IMR-90 (cell line): ENCODE data around the gene LRP5. TPM values are rescaled to one million over a fixed set of nuclear protein-coding genes. Genes with fewer than 3 reads are reported as not detected.

Experiments used
- ATAC-seq: fragments of 200-7000 bp; cut with Tn5 transposase; 2 replicates; pipeline ENCODE4 v1.9.1; 2020; ENCODE audit warnings: low read depth, mild to moderate bottlenecking, moderate library complexity
- BruUV-seq: library from RNA; stranded (reverse); fragments of 400-500 nt; replicated peaks from 2 replicates; lab custom pipeline; 2021; lab: Mats Ljungman, UMichigan
- CTCF ChIA-PET: fragments of 300-600 bp; formaldehyde crosslinking; extraction: SDS; loops from one replicate; lab custom pipeline; 2021; ENCODE audit warnings: antibody characterized with exemption; lab: Yijun Ruan, JAX
- POLR2A ChIA-PET: fragments of 300-600 bp; sonication (Branson Sonifier 250); formaldehyde crosslinking; loops from one replicate; lab custom pipeline; 2022; ENCODE audit warnings: antibody characterized with exemption; ENCODE audit not compliant: unreplicated experiment; lab: Charles Lee
- DNase-seq: peaks from one replicate; pipeline ENCODE4 v3.0.0; 2013
- H2AFZ ChIP-seq: replicated peaks from 2 replicates; pipeline ENCODE3; 2013; ENCODE audit warnings: low read length, mild to moderate bottlenecking; ENCODE audit not compliant: poor library complexity
- H2AK5ac ChIP-seq: 2 replicates; pipeline ENCODE4 v1.6.1; 2013; ENCODE audit warnings: low read depth, low read length, inconsistent platforms
- H2AK9ac ChIP-seq: replicated peaks from 2 replicates; pipeline ENCODE3; 2013; ENCODE audit warnings: mild to moderate bottlenecking, low read depth, low read length, moderate library complexity; ENCODE audit not compliant: poor library complexity
- H2BK120ac ChIP-seq: 2 replicates; pipeline ENCODE4 v1.6.1; 2013; ENCODE audit warnings: low read depth, low read length, inconsistent platforms
- H2BK15ac ChIP-seq: 3 replicates; pipeline ENCODE4 v1.6.1; 2013; ENCODE audit warnings: low read depth, low read length, inconsistent platforms
- H2BK20ac ChIP-seq: 2 replicates; pipeline ENCODE4 v1.6.1; 2013; ENCODE audit warnings: low read depth, mild to moderate bottlenecking, inconsistent platforms, low read length, moderate library complexity
- H2BK5ac ChIP-seq: 2 replicates; pipeline ENCODE4 v1.6.1; 2013; ENCODE audit warnings: mild to moderate bottlenecking, low read depth, low read length, inconsistent platforms; ENCODE audit not compliant: poor library complexity, severe bottlenecking
- H3K14ac ChIP-seq: replicated peaks from 2 replicates; pipeline ENCODE4 v1.6.1; 2013; ENCODE audit warnings: low read depth, low read length, inconsistent platforms
- H3K18ac ChIP-seq: 2 replicates; pipeline ENCODE4 v1.6.1; 2013; ENCODE audit warnings: low read depth, low read length, control low read depth
- H3K23ac ChIP-seq: 2 replicates; pipeline ENCODE4 v1.6.1; 2013; ENCODE audit warnings: low read depth, low read length, inconsistent platforms
- H3K27ac ChIP-seq: 2 replicates; pipeline ENCODE4 v1.5.1; 2013; ENCODE audit warnings: mild to moderate bottlenecking, control low read depth, low read length; ENCODE audit not compliant: insufficient read depth
- H3K27me3 ChIP-seq: 2 replicates; pipeline ENCODE4 v1.6.1; 2013; ENCODE audit warnings: low read length; ENCODE audit not compliant: control insufficient read depth, insufficient read depth
- H3K36me3 ChIP-seq: 2 replicates; pipeline ENCODE4 v1.6.1; 2013; ENCODE audit warnings: low read length, mixed read lengths; ENCODE audit not compliant: control insufficient read depth, insufficient read depth
- H3K4ac ChIP-seq: 2 replicates; pipeline ENCODE4 v1.6.1; 2013; ENCODE audit warnings: low read depth, low read length, inconsistent platforms
- H3K4me1 ChIP-seq: 2 replicates; pipeline ENCODE4 v1.6.1; 2013; ENCODE audit warnings: low read length, mixed read lengths; ENCODE audit not compliant: control insufficient read depth, insufficient read depth
- H3K4me2 ChIP-seq: 2 replicates; pipeline ENCODE4 v1.6.1; 2013; ENCODE audit warnings: low read depth, mild to moderate bottlenecking, control low read depth, low read length, moderate library complexity
- H3K4me3 ChIP-seq: 2 replicates; pipeline ENCODE4 v1.5.1; 2013; ENCODE audit warnings: low read depth, mild to moderate bottlenecking, control low read depth, low read length, moderate library complexity; ENCODE audit not compliant: insufficient read depth
- H3K56ac ChIP-seq: 2 replicates; pipeline ENCODE4 v1.6.1; 2013; ENCODE audit warnings: low read length, inconsistent platforms; ENCODE audit not compliant: insufficient read depth; ENCODE audit errors: extremely low read depth
- H3K79me1 ChIP-seq, 2 experiments: 2 replicates each; pipeline ENCODE4 v1.6.1; 2013; ENCODE audit warnings: low read length in 2 of 2, inconsistent platforms in 1 of 2, low read depth in 1 of 2
- H3K9ac ChIP-seq: 2 replicates; pipeline ENCODE4 v1.6.1; 2013; ENCODE audit warnings: low read depth, low read length, control low read depth
- H3K9me1 ChIP-seq: 2 replicates; pipeline ENCODE4 v1.6.1; 2013; ENCODE audit warnings: low read length, inconsistent platforms; ENCODE audit not compliant: insufficient read depth
- H3K9me3 ChIP-seq: 2 replicates; pipeline ENCODE4 v1.6.1; 2013; ENCODE audit warnings: low read length; ENCODE audit not compliant: control insufficient read depth, insufficient read depth
- H4K20me1 ChIP-seq: 2 replicates; pipeline ENCODE4 v1.6.1; 2013; ENCODE audit warnings: low read length, inconsistent platforms; ENCODE audit not compliant: insufficient read depth
- H4K5ac ChIP-seq: 2 replicates; pipeline ENCODE4 v1.6.1; 2013; ENCODE audit warnings: mild to moderate bottlenecking, low read depth, low read length, control low read depth
- H4K8ac ChIP-seq, 2 experiments: 2 replicates each; pipeline ENCODE4 v1.6.1; 2013; ENCODE audit warnings: low read depth in 2 of 2, low read length in 2 of 2, control low read depth in 1 of 2, inconsistent platforms in 1 of 2
- H4K91ac ChIP-seq: 2 replicates; pipeline ENCODE4 v1.6.1; 2013; ENCODE audit warnings: low read depth, low read length, inconsistent platforms; ENCODE audit not compliant: insufficient read depth
- BHLHE40 ChIP-seq: fragments of 150-350 bp; IDR thresholded peaks from 2 replicates; pipeline ENCODE4 v1.6.1; 2016; ENCODE audit warnings: mild to moderate bottlenecking, low read depth, low read length
- CEBPB ChIP-seq: IDR thresholded peaks from 2 replicates; pipeline ENCODE4 v1.6.1; 2012; ENCODE audit warnings: low read depth, low read length, improper control_type of control experiment
- CHD1 ChIP-seq: IDR thresholded peaks from 2 replicates; pipeline ENCODE4 v1.6.1; 2012; ENCODE audit warnings: low read depth, low read length, improper control_type of control experiment
- FOS ChIP-seq: fragments of 150-350 bp; IDR thresholded peaks from 2 replicates; pipeline ENCODE4 v1.6.1; 2016; ENCODE audit warnings: low read depth, low read length
- MAFK ChIP-seq: IDR thresholded peaks from 2 replicates; pipeline ENCODE4 v1.6.1; 2012; ENCODE audit warnings: low read depth, low read length, improper control_type of control experiment
- MAZ ChIP-seq: IDR thresholded peaks from 2 replicates; pipeline ENCODE4 v1.6.1; 2012; ENCODE audit warnings: low read depth, mild to moderate bottlenecking, low read length, improper control_type of control experiment, moderate library complexity, borderline replicate concordance
- MXI1 ChIP-seq: IDR thresholded peaks from 2 replicates; pipeline ENCODE4 v1.6.1; 2012; ENCODE audit warnings: low read depth, mild to moderate bottlenecking, low read length, moderate library complexity, borderline replicate concordance
- NFE2L2 ChIP-seq: fragments of 150-350 bp; IDR thresholded peaks from 2 replicates; pipeline ENCODE4 v1.6.1; 2016; ENCODE audit warnings: low read depth, mild to moderate bottlenecking, low read length
- POLR2A ChIP-seq: IDR thresholded peaks from 2 replicates; pipeline ENCODE4 v1.6.1; 2012; ENCODE audit warnings: mild to moderate bottlenecking, low read depth, low read length
- RAD21 ChIP-seq: IDR thresholded peaks from 2 replicates; pipeline ENCODE4 v1.6.1; 2012; ENCODE audit warnings: low read length, improper control_type of control experiment
- RCOR1 ChIP-seq: IDR thresholded peaks from 2 replicates; pipeline ENCODE4 v1.6.1; 2012; ENCODE audit warnings: mild to moderate bottlenecking, low read length, improper control_type of control experiment; ENCODE audit not compliant: insufficient replicate concordance
- RFX5 ChIP-seq: IDR thresholded peaks from 2 replicates; pipeline ENCODE4 v1.8.0; 2012; ENCODE audit warnings: low read depth, mild to moderate bottlenecking, low read length, moderate library complexity
- SMC3 ChIP-seq: fragments of 150-350 bp; IDR thresholded peaks from 2 replicates; pipeline ENCODE4 v1.6.1; 2016; ENCODE audit warnings: low read depth, mild to moderate bottlenecking, antibody characterized with exemption, low read length, moderate library complexity
- WGBS, 2 experiments: methylation state at CpG; one replicate each; pipeline versions ENCODE4 v1.1.5 to v1.1.7; 2013; ENCODE audit warnings: missing lambda C conversion rate in 2 of 2; ENCODE audit not compliant: insufficient read length in 1 of 2; ENCODE audit errors: extremely low coverage in 2 of 2; 5-methylcytosine and 5-hydroxymethylcytosine counted together
- dilution Hi-C: fragments of 300-500 bp; cut with HindIII; formaldehyde crosslinking; loops from one replicate; pipeline ENCODE4 v1.14.3; 2018; ENCODE audit warnings: low sequenced_read_pairs; ENCODE audit not compliant: unreplicated experiment
- in situ Hi-C: fragments of 300-500 bp; cut with MboI; formaldehyde crosslinking; loops from 3 replicates; pipeline ENCODE4 v1.14.3; 2019; ENCODE audit warnings: low sequenced_read_pairs, inconsistent platforms, mixed read lengths
- intact Hi-C: fragments of 100-400 bp; cut with micrococcal nuclease; formaldehyde crosslinking; loops from 2 replicates; pipeline ENCODE4 v1.10.0; 2022
- polyA plus RNA-seq, 3 experiments: library from polyadenylated mRNA; depleted of rRNA; stranded (reverse); fragments of >200 nt; gene quantifications; 2 replicates each; pipeline ENCODE4 v1.2.3, GENCODE V29; 2012; ENCODE audit warnings: low replicate concordance in 1 of 3
- total RNA-seq: library from RNA; depleted of rRNA; stranded (reverse); fragments of >200 nt; gene quantifications from 2 replicates; pipeline ENCODE4 v1.2.3, GENCODE V29; 2012
- TF ChIP-seq, protein P1 (sequence below): fragments of 150-350 bp; IDR thresholded peaks from 2 replicates; pipeline ENCODE4 v1.6.1; 2016; ENCODE audit warnings: low read depth, mild to moderate bottlenecking, low read length, moderate library complexity, borderline replicate concordance
- TF ChIP-seq, protein P2 (sequence below): fragments of 150-350 bp; IDR thresholded peaks from 2 replicates; pipeline ENCODE4 v1.6.1; 2017; ENCODE audit warnings: mild to moderate bottlenecking, antibody characterized with exemption, low read length, low read depth
- TF ChIP-seq, protein P3 (sequence below): conservative IDR thresholded peaks from 2 replicates; pipeline ENCODE4 v1.5.1; 2012; ENCODE audit warnings: mild to moderate bottlenecking, low read depth, low read length, improper control_type of control experiment

The LRP5 gene
- total and polyA plus RNA-seq, 2 of the 4 experiments (the other 2 are of a cell fraction), result 10.4 to 15.0 TPM

- Histone ChIP-seq H2BK15ac (no peak overlapping the region), H2BK120ac (no peak overlapping the region), H3K56ac (no peak overlapping the region), H3K9me1 (peaks cover 10% of the 10 kb centered on the region), H4K20me1 (peaks cover 74% of the 10 kb centered on the region), H3K4me1 (peaks cover 7% of the 10 kb centered on the region; the same call in 1 of the 2 replicates), H3K36me3 (0 out of 2 replicates have a peak, but pooled peaks cover 1% of the 10 kb centered on the region), H2AFZ (no peak overlapping the region), H2BK20ac (no peak overlapping the region), H2AK9ac (peak overlapping the region; percentile 10), H4K8ac (no peak overlapping the region), H3K23ac (no peak overlapping the region), H3K9me3 (no peaks in the 10 kb centered on the region), H3K18ac (no peak overlapping the region), H3K4me3 (no peak overlapping the region), H3K27ac (no peak overlapping the region), H4K91ac (no peak overlapping the region), H2BK5ac (no peak overlapping the region), H4K5ac (no peak overlapping the region), H3K4me2 (no peak overlapping the region), H3K4ac (no peak overlapping the region), H3K79me1 (peaks cover 31 to 64% of the 10 kb centered on the region in 2 experiments), H2AK5ac (no peak overlapping the region), H3K27me3 (no peaks in the 10 kb centered on the region), H3K9ac (no peak overlapping the region), H3K14ac (no peak overlapping the region)
- no CpG with 5 or more reads among the region's 10 CpGs for WGBS, 2 experiments
- TF ChIP-seq RCOR1 (no peak), CHD1 (no peak), CEBPB (no peak), NFE2L2 (no peak), MAZ (no peak), RFX5 (no peak), BHLHE40 (no peak), MXI1 (no peak), FOS (no peak), MAFK (no peak), POLR2A (no peak), SMC3 (no peak), RAD21 (no peak)
- TF ChIP-seq, protein P1, sequence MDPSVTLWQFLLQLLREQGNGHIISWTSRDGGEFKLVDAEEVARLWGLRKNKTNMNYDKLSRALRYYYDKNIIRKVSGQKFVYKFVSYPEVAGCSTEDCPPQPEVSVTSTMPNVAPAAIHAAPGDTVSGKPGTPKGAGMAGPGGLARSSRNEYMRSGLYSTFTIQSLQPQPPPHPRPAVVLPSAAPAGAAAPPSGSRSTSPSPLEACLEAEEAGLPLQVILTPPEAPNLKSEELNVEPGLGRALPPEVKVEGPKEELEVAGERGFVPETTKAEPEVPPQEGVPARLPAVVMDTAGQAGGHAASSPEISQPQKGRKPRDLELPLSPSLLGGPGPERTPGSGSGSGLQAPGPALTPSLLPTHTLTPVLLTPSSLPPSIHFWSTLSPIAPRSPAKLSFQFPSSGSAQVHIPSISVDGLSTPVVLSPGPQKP, result no peak
- TF ChIP-seq, protein P2, sequence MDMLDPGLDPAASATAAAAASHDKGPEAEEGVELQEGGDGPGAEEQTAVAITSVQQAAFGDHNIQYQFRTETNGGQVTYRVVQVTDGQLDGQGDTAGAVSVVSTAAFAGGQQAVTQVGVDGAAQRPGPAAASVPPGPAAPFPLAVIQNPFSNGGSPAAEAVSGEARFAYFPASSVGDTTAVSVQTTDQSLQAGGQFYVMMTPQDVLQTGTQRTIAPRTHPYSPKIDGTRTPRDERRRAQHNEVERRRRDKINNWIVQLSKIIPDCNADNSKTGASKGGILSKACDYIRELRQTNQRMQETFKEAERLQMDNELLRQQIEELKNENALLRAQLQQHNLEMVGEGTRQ, result no peak
- TF ChIP-seq, protein P3, sequence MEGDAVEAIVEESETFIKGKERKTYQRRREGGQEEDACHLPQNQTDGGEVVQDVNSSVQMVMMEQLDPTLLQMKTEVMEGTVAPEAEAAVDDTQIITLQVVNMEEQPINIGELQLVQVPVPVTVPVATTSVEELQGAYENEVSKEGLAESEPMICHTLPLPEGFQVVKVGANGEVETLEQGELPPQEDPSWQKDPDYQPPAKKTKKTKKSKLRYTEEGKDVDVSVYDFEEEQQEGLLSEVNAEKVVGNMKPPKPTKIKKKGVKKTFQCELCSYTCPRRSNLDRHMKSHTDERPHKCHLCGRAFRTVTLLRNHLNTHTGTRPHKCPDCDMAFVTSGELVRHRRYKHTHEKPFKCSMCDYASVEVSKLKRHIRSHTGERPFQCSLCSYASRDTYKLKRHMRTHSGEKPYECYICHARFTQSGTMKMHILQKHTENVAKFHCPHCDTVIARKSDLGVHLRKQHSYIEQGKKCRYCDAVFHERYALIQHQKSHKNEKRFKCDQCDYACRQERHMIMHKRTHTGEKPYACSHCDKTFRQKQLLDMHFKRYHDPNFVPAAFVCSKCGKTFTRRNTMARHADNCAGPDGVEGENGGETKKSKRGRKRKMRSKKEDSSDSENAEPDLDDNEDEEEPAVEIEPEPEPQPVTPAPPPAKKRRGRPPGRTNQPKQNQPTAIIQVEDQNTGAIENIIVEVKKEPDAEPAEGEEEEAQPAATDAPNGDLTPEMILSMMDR, result no peak
- DNase-seq (no peak), ATAC-seq (no peak)
- dilution Hi-C loops (no loop called here), in situ Hi-C loops (no loop called here), intact Hi-C loops (no loop called here)
- ChIA-PET POLR2A (no interaction called here), CTCF (no interaction called here)
- no TSS peak for BruUV-seq
Observed at GRCh38 chr11:68324695-68325094, 12.3 kb downstream of the LRP5 start.
